WERI-Rb-1 (cell line): ENCODE measurements around the gene VEGFC.

Source experiments
- DNase-seq: peaks from one replicate; pipeline ENCODE4 v3.0.0-alpha.2; 2020
- H3K27ac ChIP-seq: fragments of 250-450 bp; sonication (Bioruptor Pico); 2 replicates; pipeline ENCODE4 v1.5.1; 2020; ENCODE audit warnings: mild to moderate bottlenecking, moderate library complexity
- H3K27me3 ChIP-seq: fragments of 250-450 bp; sonication (Bioruptor Pico); 2 replicates; pipeline ENCODE4 v1.5.1; 2021; ENCODE audit warnings: mild to moderate bottlenecking, low read depth, moderate library complexity; ENCODE audit not compliant: insufficient read depth, severe bottlenecking
- H3K36me3 ChIP-seq: fragments of 250-450 bp; sonication (Bioruptor Pico); 2 replicates; pipeline ENCODE4 v1.5.1; 2020; ENCODE audit warnings: mild to moderate bottlenecking, moderate library complexity
- H3K4me3 ChIP-seq: 2 replicates; pipeline ENCODE4 v1.5.1; 2011; ENCODE audit warnings: low read depth, mild to moderate bottlenecking, control low read depth, low read length
- H3K9me3 ChIP-seq: fragments of 250-450 bp; sonication (Bioruptor Pico); 2 replicates; pipeline ENCODE4 v1.5.1; 2021; ENCODE audit warnings: mild to moderate bottlenecking, moderate library complexity; ENCODE audit not compliant: severe bottlenecking
- TF ChIP-seq, protein P1 (sequence below): IDR thresholded peaks from 2 replicates; pipeline ENCODE4 v1.5.1; 2011; ENCODE audit warnings: low read depth, mild to moderate bottlenecking, control low read depth, inconsistent platforms, low read length

VEGFC gene

DNA sequence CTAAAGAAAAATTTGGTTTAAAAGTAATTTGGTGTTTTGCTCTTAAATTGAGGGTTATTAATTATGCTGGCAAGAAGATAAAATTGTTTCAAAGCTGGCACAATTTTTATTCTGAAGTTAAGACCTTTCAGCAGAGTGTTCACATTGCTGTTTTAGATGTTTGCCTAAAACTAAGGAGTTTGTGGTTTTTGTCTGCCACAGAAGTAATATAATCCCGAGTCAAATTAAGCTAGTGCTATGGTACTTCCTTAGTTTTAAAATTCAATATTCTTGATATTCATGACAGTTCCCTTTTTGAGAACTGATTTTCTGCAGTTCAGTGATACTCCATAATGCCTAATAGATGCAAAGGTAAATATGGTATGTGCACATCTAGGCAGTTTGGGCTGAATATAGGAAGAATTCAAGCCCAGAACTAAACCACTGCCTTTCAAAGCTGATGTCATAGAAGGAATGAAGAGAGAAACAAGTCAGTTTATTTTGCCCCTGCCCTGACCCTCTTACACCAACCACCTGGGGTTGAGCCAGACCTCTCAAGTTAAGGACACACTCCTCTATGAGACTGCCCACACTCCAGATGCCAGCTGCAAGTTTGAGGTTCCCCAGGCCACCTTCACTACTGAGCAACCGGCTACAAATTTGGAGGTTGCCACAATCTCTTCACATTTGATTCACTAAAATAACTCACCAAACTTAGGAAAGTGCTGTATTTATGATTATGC, 32.1 kb upstream of the VEGFC start:
- H3K27me3 ChIP-seq, result no peaks in the 10 kb centered on the region
- H3K36me3 ChIP-seq, result no peaks in the 10 kb centered on the region
- DNase-seq, result no peak
- TF ChIP-seq, protein P1, sequence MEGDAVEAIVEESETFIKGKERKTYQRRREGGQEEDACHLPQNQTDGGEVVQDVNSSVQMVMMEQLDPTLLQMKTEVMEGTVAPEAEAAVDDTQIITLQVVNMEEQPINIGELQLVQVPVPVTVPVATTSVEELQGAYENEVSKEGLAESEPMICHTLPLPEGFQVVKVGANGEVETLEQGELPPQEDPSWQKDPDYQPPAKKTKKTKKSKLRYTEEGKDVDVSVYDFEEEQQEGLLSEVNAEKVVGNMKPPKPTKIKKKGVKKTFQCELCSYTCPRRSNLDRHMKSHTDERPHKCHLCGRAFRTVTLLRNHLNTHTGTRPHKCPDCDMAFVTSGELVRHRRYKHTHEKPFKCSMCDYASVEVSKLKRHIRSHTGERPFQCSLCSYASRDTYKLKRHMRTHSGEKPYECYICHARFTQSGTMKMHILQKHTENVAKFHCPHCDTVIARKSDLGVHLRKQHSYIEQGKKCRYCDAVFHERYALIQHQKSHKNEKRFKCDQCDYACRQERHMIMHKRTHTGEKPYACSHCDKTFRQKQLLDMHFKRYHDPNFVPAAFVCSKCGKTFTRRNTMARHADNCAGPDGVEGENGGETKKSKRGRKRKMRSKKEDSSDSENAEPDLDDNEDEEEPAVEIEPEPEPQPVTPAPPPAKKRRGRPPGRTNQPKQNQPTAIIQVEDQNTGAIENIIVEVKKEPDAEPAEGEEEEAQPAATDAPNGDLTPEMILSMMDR, result no peak
- H3K4me3 ChIP-seq, result no peak overlapping the region
- H3K9me3 ChIP-seq, result no peaks in the 10 kb centered on the region
- no peak overlapping the region for H3K27ac ChIP-seq

- Histone ChIP-seq H3K4me3 (no peak overlapping the region), H3K36me3 (no peaks in the 10 kb centered on the region), H3K27me3 (no peaks in the 10 kb centered on the region), H3K27ac (no peak overlapping the region), H3K9me3 (no peaks in the 10 kb centered on the region)
- no peak for DNase-seq
- TF ChIP-seq, protein P1, result no peak
Measured at GRCh38 chr4:176818531-176818930, 25.8 kb upstream of the VEGFC start.

DNA sequence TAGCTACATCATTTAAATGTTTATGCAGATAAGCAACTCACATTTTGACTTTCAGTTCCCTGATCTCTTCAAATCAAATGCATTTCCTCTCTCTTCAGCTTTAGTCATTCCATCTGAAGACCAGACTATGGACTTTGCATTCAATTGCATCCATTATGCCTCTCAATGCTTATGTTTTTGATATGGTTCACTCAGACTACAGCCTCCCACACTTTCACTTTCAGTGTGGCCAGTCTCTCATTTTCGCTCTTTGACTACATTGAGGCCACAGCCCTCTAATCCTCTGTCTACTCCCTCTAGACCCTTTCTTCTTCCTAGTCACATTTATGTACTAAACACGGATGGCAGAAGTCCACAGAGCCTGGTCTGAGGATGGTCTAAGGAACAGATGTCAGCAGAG, 24.5 kb upstream of the VEGFC start:
- no peak for DNase-seq
- Histone ChIP-seq H3K4me3 (no peak overlapping the region), H3K27ac (no peak overlapping the region), H3K9me3 (no peaks in the 10 kb centered on the region), H3K27me3 (no peaks in the 10 kb centered on the region), H3K36me3 (no peaks in the 10 kb centered on the region)
- TF ChIP-seq, protein P1, result no peak

- H3K27ac ChIP-seq, result no peak overlapping the region
- TF ChIP-seq, protein P1, result no peak
- H3K36me3 ChIP-seq, result no peaks in the 10 kb centered on the region
- no peaks in the 10 kb centered on the region for H3K9me3 ChIP-seq
- H3K27me3 ChIP-seq, result no peaks in the 10 kb centered on the region
- no peak for DNase-seq
- H3K4me3 ChIP-seq, result no peak overlapping the region
Measured at GRCh38 chr4:176814770-176815169, 22.0 kb upstream of the VEGFC start.

GRCh38 chr4:176810481-176811249, 17.9 kb upstream of the VEGFC start:
- Histone ChIP-seq H3K9me3 (peaks cover 4% of the 10 kb centered on the region), H3K4me3 (no peak overlapping the region), H3K27ac (no peak overlapping the region), H3K27me3 (no peaks in the 10 kb centered on the region), H3K36me3 (no peaks in the 10 kb centered on the region)
- TF ChIP-seq, protein P1, result no peak
- DNase-seq, result no peak
